ENCODE results near the gene PCDHGA7.
"Not testable (repeated sequence)": the region's sequence is repeated elsewhere in the genome, so short reads cannot be mapped to it uniquely, and the experiment has no call there.

Gene PCDHGA7

GRCh38 chr5:141382469-141383294 is at the start of gene PCDHGA7:
TSS of gene PCDHGA7 (plus strand) at chr5:141382742. CDS start at chr5:141382900, 158 bp downstream.
- no peak for DNase-seq

GRCh38 chr5:141338538-141339306 is 43.8 kb upstream of the PCDHGA7 start, which contains the start of gene PCDHGA2:
TSS of gene PCDHGA2 (plus strand) at chr5:141338760.
- no peak for DNase-seq

DNA sequence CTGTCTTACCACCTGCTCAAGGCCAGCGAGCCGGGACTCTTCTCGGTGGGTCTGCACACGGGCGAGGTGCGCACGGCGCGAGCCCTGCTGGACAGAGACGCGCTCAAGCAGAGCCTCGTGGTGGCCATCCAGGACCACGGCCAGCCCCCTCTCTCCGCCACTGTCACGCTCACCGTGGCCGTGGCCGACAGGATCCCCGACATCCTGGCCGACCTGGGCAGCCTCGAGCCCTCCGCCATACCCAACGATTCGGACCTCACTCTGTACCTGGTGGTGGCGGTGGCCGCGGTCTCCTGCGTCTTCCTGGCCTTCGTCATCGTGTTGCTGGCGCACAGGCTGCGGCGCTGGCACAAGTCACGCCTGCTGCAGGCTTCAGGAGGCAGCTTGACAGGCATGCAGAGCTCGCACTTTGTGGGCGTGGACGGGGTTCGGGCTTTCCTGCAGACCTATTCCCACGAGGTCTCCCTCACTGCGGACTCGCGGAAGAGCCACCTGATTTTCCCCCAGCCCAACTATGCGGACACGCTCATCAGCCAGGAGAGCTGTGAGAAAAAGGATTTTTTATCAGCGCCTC is 41.7 kb upstream of the PCDHGA7 start:
- DNase-seq = not testable (repeated sequence)

DNA sequence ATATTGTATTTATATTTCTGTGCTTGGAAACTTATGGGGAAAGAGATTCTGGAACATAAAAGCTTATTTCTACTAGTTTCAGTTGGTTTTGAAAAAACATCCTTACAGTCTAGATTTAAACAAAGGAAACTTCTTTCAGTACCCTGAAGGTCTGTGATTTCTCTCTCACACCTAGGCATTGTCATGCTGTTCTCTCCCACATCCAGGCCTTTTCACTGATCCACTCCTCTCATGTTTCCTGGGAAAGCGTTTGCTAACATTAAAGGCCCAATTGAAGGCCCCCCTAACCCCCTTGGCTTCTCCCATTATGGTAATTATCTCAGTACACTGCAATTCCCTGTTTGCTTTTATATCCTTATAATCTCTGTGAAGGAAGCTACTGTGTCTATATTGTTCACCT is 39.8 kb upstream of the PCDHGA7 start:
- no peak for DNase-seq

GRCh38 chr5:141343242-141343952 is 39.1 kb upstream of the PCDHGA7 start, which contains the start of gene PCDHGA3:
TSS of gene PCDHGA3 (plus strand) at chr5:141343829. CDS start at chr5:141344034, 205 bp downstream.
- no peak for DNase-seq

- DNase-seq = no peak
Observed at GRCh38 chr5:141343953-141344463, 38.5 kb upstream of the PCDHGA7 start.

GRCh38 chr5:141345327-141345726 is 37.2 kb upstream of the PCDHGA7 start:
- DNase-seq = no peak

DNA sequence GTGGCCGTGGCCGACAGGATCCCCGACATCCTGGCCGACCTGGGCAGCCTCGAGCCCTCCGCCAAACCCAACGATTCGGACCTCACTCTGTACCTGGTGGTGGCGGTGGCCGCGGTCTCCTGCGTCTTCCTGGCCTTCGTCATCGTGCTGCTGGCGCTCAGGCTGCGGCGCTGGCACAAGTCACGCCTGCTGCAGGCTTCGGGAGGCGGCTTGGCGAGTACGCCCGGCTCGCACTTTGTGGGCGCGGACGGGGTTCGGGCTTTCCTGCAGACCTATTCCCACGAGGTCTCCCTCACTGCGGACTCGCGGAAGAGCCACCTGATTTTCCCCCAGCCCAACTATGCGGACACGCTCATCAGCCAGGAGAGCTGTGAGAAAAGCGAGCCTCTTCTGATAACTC is 36.5 kb upstream of the PCDHGA7 start:
- not testable (repeated sequence) for DNase-seq

DNA sequence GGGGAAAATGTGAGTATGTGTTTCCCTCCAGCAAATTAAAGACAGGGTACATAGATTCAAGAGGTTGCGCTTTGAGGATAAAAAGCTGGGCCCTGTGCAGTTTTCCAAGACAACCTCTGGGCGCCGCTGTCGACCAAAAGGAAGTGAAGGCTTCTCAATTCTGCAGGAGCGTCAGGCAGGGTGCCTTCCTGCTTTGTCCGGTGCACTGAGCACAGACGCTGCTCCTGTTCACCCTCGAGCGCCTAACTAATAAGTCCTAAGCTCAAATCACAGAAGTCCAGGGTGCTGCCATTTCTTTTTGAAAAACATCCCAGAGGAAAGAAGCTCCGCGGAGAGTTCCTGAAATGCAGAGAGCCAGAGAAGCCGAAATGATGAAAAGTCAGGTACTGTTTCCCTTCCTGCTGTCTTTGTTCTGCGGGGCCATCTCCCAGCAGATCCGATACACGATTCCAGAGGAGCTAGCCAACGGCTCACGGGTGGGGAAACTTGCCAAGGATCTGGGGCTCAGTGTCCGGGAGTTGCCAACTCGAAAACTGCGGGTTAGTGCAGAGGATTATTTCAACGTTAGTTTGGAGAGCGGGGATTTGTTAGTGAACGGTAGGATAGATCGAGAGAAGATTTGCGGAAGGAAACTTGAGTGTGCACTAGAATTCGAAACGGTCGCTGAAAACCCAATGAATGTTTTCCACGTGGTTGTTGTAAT is 32.5 kb upstream of the PCDHGA7 start, which contains the start of gene PCDHGB1:
Gene PCDHGB1 (plus strand): TSS at position 183 of the 703 bp plus-strand sequence. CDS start 162 bp downstream, at position 345.
- DNase-seq = peak; percentile 18

- DNase-seq = no peak
Observed at GRCh38 chr5:141351591-141351990, 31.0 kb upstream of the PCDHGA7 start.

DNA sequence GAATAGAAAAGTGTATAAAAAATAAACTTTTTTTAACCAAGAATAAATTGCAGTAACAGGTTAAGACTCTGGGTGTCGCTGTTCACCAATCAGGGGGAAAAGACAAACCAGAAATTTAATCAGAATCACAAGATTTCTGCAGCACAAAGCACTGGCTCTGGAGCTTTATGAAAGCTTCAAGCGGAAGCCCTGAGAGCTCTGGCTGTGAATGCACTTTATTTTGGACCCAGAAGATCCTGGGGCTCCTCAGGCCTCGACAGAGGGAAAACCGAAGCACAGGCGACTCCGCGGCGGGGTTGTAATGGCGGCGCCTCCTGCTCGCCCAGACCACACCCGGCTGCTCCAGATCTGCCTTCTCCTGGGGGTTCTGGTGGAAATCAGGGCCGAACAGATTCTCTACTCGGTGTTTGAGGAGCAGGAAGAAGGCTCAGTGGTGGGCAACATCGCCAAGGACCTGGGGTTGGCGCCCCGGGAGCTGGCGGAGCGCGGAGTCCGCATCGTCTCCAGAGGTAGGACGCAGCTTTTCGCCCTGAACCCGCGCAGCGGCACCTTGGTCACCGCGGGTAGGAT is 27.6 kb upstream of the PCDHGA7 start, which contains the start of gene PCDHGA4:
Gene PCDHGA4 (plus strand): TSS at position 122 of the 570 bp plus-strand sequence. CDS start 87 bp downstream, at position 209.
- no peak for DNase-seq

DNA sequence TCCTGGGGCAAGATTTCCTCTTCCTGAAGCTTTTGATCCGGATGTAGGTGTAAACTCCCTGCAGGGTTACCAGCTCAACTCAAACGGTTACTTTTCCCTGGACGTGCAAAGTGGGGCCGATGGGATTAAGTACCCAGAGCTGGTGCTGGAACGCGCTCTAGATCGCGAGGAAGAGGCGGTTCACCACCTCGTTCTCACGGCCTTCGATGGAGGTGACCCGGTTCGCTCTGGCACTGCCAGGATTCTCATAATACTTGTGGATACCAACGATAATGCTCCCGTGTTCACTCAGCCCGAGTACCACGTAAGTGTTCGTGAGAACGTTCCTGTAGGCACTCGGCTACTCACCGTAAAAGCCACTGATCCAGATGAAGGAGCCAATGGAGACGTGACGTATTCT is 26.9 kb upstream of the PCDHGA7 start:
- DNase-seq = no peak

DNA sequence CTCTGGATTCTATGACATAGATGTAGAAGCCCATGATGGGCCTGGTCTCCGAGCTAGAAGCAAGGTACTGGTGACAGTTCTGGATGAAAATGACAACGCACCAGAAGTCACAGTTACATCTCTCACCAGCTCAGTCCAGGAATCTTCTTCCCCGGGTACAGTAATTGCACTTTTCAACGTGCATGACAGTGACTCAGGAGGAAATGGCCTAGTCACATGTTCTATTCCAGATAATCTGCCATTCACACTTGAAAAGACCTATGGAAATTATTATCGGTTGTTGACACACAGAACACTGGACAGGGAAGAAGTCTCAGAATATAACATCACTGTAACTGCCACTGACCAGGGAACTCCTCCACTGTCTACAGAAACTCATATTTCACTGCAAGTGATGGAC is 26.4 kb upstream of the PCDHGA7 start:
- DNase-seq = no peak

DNA sequence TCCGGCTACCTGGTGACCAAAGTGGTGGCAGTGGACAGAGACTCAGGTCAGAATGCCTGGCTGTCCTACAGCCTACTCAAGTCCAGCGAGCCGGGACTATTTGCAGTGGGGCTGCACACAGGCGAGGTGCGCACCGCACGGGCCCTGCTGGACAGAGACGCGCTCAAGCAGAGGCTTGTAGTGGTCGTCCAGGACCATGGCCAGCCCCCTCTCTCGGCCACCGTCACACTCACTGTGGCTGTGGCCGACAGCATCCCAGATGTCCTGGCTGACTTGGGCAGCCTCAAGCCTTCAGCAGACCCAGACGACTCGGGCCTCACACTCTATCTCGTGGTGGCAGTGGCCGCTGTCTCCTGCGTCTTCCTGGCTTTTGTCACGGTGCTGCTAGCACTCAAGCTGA is 25.6 kb upstream of the PCDHGA7 start:
- no peak for DNase-seq

DNA sequence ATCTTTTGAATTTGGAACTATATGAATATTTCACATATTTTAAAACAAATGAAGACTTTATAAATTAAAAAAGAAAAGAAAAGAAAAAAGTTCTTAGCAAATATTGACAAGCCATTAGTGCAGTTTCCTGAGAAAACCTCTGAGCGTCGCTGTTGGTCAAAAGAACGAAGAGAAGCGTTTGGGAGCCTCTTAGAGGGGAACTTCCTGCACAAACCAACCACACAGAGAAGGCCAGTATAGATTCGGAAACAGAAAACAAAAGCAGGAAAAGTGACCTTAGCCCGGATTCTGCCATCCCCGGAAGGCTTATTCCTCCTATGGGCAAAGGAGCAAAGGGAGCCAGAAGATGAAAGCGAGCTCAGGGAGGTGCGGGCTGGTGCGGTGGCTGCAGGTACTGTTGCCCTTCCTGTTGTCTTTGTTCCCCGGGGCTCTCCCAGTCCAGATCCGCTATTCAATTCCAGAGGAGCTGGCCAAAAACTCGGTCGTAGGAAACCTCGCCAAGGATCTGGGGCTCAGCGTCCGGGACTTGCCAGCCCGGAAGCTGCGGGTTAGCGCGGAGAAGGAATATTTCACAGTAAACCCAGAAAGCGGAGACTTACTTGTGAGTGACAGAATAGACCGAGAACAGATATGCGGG is 22.6 kb upstream of the PCDHGA7 start, which contains the start of gene PCDHGB2:
Gene PCDHGB2 (plus strand): TSS at position 205 of the 637 bp plus-strand sequence. CDS start 142 bp downstream, at position 347.
- DNase-seq = no peak

DNA sequence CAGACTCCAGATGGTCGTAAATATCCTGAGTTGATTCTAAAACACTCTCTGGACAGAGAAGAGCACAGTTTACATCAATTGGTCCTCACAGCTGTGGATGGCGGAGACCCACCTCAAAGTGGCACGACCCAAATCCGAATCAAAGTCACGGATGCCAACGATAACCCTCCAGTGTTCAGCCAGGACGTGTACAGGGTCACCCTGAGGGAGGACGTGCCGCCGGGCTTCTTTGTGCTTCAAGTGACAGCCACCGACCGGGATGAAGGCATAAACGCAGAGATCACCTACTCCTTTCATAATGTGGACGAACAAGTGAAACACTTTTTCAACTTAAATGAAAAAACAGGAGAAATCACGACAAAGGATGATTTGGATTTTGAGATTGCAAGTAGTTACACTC is 21.9 kb upstream of the PCDHGA7 start:
- no peak for DNase-seq

- no peak for DNase-seq
Observed at GRCh38 chr5:141362719-141363118, 19.8 kb upstream of the PCDHGA7 start.

GRCh38 chr5:141363952-141364660 is 18.4 kb upstream of the PCDHGA7 start, which contains the start of gene PCDHGA5:
TSS of gene PCDHGA5 (plus strand) at chr5:141364162. CDS start at chr5:141364331, 169 bp downstream.
- DNase-seq = no peak

DNA sequence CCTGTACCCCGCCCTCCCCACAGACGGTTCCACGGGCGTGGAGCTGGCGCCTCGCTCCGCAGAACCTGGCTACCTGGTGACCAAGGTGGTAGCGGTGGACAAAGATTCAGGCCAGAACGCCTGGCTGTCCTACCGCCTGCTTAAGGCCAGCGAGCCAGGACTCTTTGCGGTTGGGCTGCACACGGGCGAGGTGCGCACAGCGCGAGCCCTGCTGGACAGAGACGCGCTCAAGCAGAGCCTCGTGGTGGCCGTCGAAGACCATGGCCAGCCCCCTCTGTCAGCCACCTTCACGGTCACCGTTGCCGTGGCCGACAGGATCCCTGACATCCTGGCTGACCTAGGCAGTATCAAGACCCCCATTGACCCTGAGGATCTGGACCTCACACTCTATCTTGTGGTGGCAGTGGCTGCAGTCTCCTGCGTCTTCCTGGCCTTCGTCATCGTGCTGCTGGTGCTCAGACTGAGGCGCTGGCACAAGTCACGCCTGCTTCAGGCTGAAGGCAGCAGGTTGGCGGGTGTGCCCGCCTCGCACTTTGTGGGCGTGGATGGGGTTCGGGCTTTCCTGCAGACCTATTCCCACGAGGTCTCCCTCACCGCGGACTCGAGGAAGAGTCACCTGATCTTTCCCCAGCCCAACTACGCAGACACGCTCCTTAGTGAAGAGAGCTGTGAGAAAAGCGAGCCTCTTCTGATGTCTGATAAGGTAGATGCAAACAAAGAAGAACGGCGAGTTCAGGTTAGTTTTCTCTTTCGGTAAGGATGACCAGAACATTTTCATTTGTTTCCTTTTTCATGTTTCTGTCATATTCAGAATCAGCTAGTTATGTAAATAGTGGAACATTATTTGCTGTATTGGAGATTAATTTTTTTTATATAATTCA is 16.3 kb upstream of the PCDHGA7 start:
- no peak for DNase-seq

Measured in stimulated activated CD4-positive, alpha-beta T cell treated with anti-CD3 and anti-CD28 coated beads, Interleukin-4, amount 100 ng/mL, for 24 hours (primary cell).